Thyroid gland (tissue), 4 donors: ENCODE results near the gene PRSS33.

Source experiments
- POLR2A ChIP-seq, 2 donors: fragments of 450-650 bp; IDR thresholded peaks; one replicate each; pipeline ENCODE4 v1.6.1; 2017; ENCODE audit warnings: antibody characterized with exemption in 2 of 2, mild to moderate bottlenecking in 2 of 2, moderate library complexity in 1 of 2
- TF ChIP-seq, protein P1 (sequence below), 6 experiments: fragments of 200-600 bp in 3 of 6; fragments of 450-650 bp in 3 of 6; sonication (generic) in 3 of 6; IDR thresholded peaks; one replicate each; pipeline ENCODE4 v1.5.1; 2016 to 2019; ENCODE audit warnings: antibody characterized with exemption in 6 of 6, mild to moderate bottlenecking in 2 of 6, inconsistent platforms in 1 of 6, moderate library complexity in 1 of 6

- TF ChIP-seq, protein P1, sequence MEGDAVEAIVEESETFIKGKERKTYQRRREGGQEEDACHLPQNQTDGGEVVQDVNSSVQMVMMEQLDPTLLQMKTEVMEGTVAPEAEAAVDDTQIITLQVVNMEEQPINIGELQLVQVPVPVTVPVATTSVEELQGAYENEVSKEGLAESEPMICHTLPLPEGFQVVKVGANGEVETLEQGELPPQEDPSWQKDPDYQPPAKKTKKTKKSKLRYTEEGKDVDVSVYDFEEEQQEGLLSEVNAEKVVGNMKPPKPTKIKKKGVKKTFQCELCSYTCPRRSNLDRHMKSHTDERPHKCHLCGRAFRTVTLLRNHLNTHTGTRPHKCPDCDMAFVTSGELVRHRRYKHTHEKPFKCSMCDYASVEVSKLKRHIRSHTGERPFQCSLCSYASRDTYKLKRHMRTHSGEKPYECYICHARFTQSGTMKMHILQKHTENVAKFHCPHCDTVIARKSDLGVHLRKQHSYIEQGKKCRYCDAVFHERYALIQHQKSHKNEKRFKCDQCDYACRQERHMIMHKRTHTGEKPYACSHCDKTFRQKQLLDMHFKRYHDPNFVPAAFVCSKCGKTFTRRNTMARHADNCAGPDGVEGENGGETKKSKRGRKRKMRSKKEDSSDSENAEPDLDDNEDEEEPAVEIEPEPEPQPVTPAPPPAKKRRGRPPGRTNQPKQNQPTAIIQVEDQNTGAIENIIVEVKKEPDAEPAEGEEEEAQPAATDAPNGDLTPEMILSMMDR (IDR thresholded peaks at IDR 0.05), result no peak
- no peak for TF ChIP-seq POLR2A (IDR thresholded peaks at IDR 0.05)
Measured at GRCh38 chr16:2836646-2837508, 49.5 kb upstream of the PRSS33 start.
